GM12878 (cell line): ENCODE results near the gene C20orf173. TPM values are rescaled to one million over a fixed set of nuclear protein-coding genes. Genes with fewer than 3 reads are reported as not detected.

Experiments used
- BMI1 ChIP-seq: fragments of 450-650 bp; IDR thresholded peaks from 2 replicates; pipeline ENCODE4 v1.6.1; 2016; ENCODE audit warnings: mild to moderate bottlenecking, moderate library complexity, borderline replicate concordance
- KDM1A ChIP-seq: fragments of 200-600 bp; sonication (generic); IDR thresholded peaks from 2 replicates; pipeline ENCODE4 v1.6.1; 2016; ENCODE audit warnings: borderline replicate concordance
- MEF2B ChIP-seq: fragments of 450-650 bp; IDR thresholded peaks from 2 replicates; pipeline ENCODE4 v1.6.1; 2018; ENCODE audit warnings: mild to moderate bottlenecking, moderate library complexity; ENCODE audit not compliant: partially characterized antibody, poor library complexity, severe bottlenecking
- SMC3 ChIP-seq: IDR thresholded peaks from 2 replicates; pipeline ENCODE4 v1.6.1; 2011; ENCODE audit warnings: low read length, improper control_type of control experiment, borderline replicate concordance
- STAT3 ChIP-seq: IDR thresholded peaks from 2 replicates; pipeline ENCODE4 v1.6.1; 2011; ENCODE audit warnings: low read depth, low read length, improper control_type of control experiment
- SUPT20H ChIP-seq: IDR thresholded peaks from 2 replicates; pipeline ENCODE4 v1.6.1; 2011; ENCODE audit warnings: low read depth, mild to moderate bottlenecking, low read length, moderate library complexity, borderline replicate concordance; ENCODE audit not compliant: control insufficient read depth
- SUZ12 ChIP-seq: fragments of 200-600 bp; sonication (generic); IDR thresholded peaks from one replicate; pipeline ENCODE4 v1.6.1; 2018; ENCODE audit warnings: antibody characterized with exemption, mild to moderate bottlenecking; ENCODE audit not compliant: unreplicated experiment
- WRNIP1 ChIP-seq: IDR thresholded peaks from 2 replicates; pipeline ENCODE4 v1.6.1; 2011; ENCODE audit warnings: low read depth, low read length, improper control_type of control experiment, borderline replicate concordance
- polyA plus RNA-seq, 11 experiments: library from polyadenylated mRNA; depleted of rRNA in 4 of 11; unstranded in 6 of 11; stranded (reverse) in 5 of 11; fragments of >200 nt; fragmentation: Nextera tagmentation in 4 of 11; fragmentation: Illumina TruSeq in 1 of 11; extraction: Ambion mirVana in 4 of 11; extraction: Trizol in 1 of 11; gene quantifications; 1 replicate in 1 of 11; 2 replicates in 10 of 11; pipeline versions ENCODE4 v1.2.1 to v1.2.3, GENCODE V29; 2011 to 2016; ENCODE audit warnings: inconsistent platforms in 2 of 11, missing spikeins in 2 of 11, low read depth in 1 of 11
- total RNA-seq, 4 experiments: library from RNA; depleted of rRNA in 3 of 4; stranded (reverse); fragments of >200 nt in 3 of 4; fragmentation: Illumina TruSeq in 1 of 4; extraction: Trizol in 1 of 4; gene quantifications; 2 replicates each; pipeline versions ENCODE4 v1.2.1 to v1.2.3, GENCODE V29; 2013 to 2021
- TF ChIP-seq, protein P1 (sequence below): fragments of 150-350 bp; IDR thresholded peaks from 2 replicates; pipeline ENCODE4 v1.6.1; 2016; ENCODE audit warnings: low read depth, low read length
- TF ChIP-seq, protein P2 (sequence below): fragments of 450-650 bp; IDR thresholded peaks from 2 replicates; pipeline ENCODE4 v1.6.1; 2016; ENCODE audit warnings: mild to moderate bottlenecking, moderate library complexity, borderline replicate concordance
- TF ChIP-seq, protein P3 (sequence below): fragments of 450-650 bp; IDR thresholded peaks from 2 replicates; pipeline ENCODE4 v1.6.1; 2017; ENCODE audit warnings: mild to moderate bottlenecking, low read depth, inconsistent platforms; ENCODE audit not compliant: poor library complexity, severe bottlenecking

Gene C20orf173
- total and polyA plus RNA-seq, 10 of the 15 experiments (the other 5 are each of a cell fraction or from before 2014, with no cell fraction given): not detected

DNA sequence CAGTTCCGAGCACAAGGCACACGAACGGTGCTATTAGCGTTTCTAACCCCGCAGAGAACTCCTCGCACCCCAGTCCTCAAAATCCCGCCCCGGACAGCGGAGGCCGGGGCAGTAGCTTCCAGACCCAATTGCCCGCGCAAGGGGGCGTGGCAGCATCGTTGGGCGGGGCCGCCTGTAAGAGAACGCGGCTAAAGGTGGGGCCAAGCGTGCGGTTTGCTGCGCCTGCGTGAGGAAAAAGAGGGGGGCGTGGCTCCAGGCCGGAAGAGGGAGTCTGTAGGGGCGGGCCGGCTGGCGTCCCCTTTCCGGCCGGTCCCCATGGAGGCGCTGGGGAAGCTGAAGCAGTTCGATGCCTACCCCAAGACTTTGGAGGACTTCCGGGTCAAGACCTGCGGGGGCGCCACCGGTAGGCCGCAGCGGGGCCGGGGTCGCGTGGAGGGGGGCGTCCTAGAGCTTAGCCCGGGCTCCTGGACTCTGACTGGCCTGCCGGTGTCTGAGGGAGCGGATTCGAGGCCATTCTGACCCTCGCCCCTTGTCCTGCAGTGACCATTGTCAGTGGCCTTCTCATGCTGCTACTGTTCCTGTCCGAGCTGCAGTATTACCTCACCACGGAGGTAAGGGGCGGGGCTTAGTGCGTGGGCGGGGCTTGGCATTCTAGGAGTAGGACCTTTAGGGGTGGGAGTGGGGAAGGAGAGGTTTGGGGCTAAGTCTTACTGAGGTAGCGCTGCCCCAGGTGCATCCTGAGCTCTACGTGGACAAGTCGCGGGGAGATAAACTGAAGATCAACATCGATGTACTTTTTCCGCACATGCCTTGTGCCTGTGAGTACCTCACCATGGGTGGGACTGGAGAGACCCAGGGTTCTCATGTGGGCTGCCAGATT, 12.6 kb upstream of the C20orf173 start, which contains the start of gene ERGIC3 (continued):
- TF ChIP-seq WRNIP1 (no peak), SUPT20H (no peak), MEF2B (no peak), SUZ12 (no peak), SMC3 (no peak), STAT3 (no peak), BMI1 (no peak), KDM1A (no peak)
- TF ChIP-seq, protein P1, sequence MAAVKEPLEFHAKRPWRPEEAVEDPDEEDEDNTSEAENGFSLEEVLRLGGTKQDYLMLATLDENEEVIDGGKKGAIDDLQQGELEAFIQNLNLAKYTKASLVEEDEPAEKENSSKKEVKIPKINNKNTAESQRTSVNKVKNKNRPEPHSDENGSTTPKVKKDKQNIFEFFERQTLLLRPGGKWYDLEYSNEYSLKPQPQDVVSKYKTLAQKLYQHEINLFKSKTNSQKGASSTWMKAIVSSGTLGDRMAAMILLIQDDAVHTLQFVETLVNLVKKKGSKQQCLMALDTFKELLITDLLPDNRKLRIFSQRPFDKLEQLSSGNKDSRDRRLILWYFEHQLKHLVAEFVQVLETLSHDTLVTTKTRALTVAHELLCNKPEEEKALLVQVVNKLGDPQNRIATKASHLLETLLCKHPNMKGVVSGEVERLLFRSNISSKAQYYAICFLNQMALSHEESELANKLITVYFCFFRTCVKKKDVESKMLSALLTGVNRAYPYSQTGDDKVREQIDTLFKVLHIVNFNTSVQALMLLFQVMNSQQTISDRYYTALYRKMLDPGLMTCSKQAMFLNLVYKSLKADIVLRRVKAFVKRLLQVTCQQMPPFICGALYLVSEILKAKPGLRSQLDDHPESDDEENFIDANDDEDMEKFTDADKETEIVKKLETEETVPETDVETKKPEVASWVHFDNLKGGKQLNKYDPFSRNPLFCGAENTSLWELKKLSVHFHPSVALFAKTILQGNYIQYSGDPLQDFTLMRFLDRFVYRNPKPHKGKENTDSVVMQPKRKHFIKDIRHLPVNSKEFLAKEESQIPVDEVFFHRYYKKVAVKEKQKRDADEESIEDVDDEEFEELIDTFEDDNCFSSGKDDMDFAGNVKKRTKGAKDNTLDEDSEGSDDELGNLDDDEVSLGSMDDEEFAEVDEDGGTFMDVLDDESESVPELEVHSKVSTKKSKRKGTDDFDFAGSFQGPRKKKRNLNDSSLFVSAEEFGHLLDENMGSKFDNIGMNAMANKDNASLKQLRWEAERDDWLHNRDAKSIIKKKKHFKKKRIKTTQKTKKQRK: no peak
- TF ChIP-seq, protein P2, sequence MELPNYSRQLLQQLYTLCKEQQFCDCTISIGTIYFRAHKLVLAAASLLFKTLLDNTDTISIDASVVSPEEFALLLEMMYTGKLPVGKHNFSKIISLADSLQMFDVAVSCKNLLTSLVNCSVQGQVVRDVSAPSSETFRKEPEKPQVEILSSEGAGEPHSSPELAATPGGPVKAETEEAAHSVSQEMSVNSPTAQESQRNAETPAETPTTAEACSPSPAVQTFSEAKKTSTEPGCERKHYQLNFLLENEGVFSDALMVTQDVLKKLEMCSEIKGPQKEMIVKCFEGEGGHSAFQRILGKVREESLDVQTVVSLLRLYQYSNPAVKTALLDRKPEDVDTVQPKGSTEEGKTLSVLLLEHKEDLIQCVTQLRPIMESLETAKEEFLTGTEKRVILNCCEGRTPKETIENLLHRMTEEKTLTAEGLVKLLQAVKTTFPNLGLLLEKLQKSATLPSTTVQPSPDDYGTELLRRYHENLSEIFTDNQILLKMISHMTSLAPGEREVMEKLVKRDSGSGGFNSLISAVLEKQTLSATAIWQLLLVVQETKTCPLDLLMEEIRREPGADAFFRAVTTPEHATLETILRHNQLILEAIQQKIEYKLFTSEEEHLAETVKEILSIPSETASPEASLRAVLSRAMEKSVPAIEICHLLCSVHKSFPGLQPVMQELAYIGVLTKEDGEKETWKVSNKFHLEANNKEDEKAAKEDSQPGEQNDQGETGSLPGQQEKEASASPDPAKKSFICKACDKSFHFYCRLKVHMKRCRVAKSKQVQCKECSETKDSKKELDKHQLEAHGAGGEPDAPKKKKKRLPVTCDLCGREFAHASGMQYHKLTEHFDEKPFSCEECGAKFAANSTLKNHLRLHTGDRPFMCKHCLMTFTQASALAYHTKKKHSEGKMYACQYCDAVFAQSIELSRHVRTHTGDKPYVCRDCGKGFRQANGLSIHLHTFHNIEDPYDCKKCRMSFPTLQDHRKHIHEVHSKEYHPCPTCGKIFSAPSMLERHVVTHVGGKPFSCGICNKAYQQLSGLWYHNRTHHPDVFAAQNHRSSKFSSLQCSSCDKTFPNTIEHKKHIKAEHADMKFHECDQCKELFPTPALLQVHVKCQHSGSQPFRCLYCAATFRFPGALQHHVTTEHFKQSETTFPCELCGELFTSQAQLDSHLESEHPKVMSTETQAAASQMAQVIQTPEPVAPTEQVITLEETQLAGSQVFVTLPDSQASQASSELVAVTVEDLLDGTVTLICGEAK: peak; percentile 89
- TF ChIP-seq, protein P3, sequence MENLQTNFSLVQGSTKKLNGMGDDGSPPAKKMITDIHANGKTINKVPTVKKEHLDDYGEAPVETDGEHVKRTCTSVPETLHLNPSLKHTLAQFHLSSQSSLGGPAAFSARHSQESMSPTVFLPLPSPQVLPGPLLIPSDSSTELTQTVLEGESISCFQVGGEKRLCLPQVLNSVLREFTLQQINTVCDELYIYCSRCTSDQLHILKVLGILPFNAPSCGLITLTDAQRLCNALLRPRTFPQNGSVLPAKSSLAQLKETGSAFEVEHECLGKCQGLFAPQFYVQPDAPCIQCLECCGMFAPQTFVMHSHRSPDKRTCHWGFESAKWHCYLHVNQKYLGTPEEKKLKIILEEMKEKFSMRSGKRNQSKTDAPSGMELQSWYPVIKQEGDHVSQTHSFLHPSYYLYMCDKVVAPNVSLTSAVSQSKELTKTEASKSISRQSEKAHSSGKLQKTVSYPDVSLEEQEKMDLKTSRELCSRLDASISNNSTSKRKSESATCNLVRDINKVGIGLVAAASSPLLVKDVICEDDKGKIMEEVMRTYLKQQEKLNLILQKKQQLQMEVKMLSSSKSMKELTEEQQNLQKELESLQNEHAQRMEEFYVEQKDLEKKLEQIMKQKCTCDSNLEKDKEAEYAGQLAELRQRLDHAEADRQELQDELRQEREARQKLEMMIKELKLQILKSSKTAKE: no peak
- TF ChIP-seq, all 136 proteins: peak for 36
